ENCODE results near the gene RAPGEF4.

The RAPGEF4 gene

GRCh38 chr2:172830482-172830881 is 94.8 kb downstream of the RAPGEF4 start:
- no peak for DNase-seq

- no peak for DNase-seq
Measured at GRCh38 chr2:172833898-172834297, 98.3 kb downstream of the RAPGEF4 start.

- no peak for DNase-seq
Measured at GRCh38 chr2:172834881-172835280, 99.2 kb downstream of the RAPGEF4 start.

- DNase-seq, result no peak
Measured at GRCh38 chr2:172836347-172836821, 100.7 kb downstream of the RAPGEF4 start.

- DNase-seq, result no peak
Measured at GRCh38 chr2:172836827-172837226, 101.2 kb downstream of the RAPGEF4 start.

- DNase-seq, result no peak
Measured at GRCh38 chr2:172839446-172839845, 103.8 kb downstream of the RAPGEF4 start.

- DNase-seq, result no peak
Measured at GRCh38 chr2:172842511-172843265, 107.0 kb downstream of the RAPGEF4 start.

GRCh38 chr2:172843266-172843582 is 107.6 kb downstream of the RAPGEF4 start:
- no peak for DNase-seq

- no peak for DNase-seq
Measured at GRCh38 chr2:172843902-172844715, 108.5 kb downstream of the RAPGEF4 start.

- DNase-seq, result no peak
Measured at GRCh38 chr2:172845028-172845630, 109.5 kb downstream of the RAPGEF4 start.

- no peak for DNase-seq
Measured at GRCh38 chr2:172846551-172846950, 110.9 kb downstream of the RAPGEF4 start.

GRCh38 chr2:172847188-172847587 is 111.5 kb downstream of the RAPGEF4 start:
- no peak for DNase-seq

- no peak for DNase-seq
Measured at GRCh38 chr2:172848519-172848918, 112.9 kb downstream of the RAPGEF4 start.

GRCh38 chr2:172849519-172850217 is 114.0 kb downstream of the RAPGEF4 start:
- no peak for DNase-seq

GRCh38 chr2:172855588-172855987 is 119.9 kb downstream of the RAPGEF4 start:
- no peak for DNase-seq

GRCh38 chr2:172856606-172857005 is 121.0 kb downstream of the RAPGEF4 start:
- DNase-seq, result no peak

GRCh38 chr2:172858473-172858745 is 122.8 kb downstream of the RAPGEF4 start:
- DNase-seq, result no peak

GRCh38 chr2:172859581-172860335 is 124.1 kb downstream of the RAPGEF4 start:
- no peak for DNase-seq

GRCh38 chr2:172860336-172860707 is 124.7 kb downstream of the RAPGEF4 start:
- no peak for DNase-seq

GRCh38 chr2:172861098-172861497 is 125.5 kb downstream of the RAPGEF4 start:
- DNase-seq, result no peak

- no peak for DNase-seq
Measured at GRCh38 chr2:172861656-172862476, 126.2 kb downstream of the RAPGEF4 start.

- no peak for DNase-seq
Measured at GRCh38 chr2:172863341-172863740, 127.7 kb downstream of the RAPGEF4 start.
